Lower leg skin (tissue), 3 donors: Measurements from ENCODE around the gene MKRN2OS.

ENCODE experiments used
- POLR2A ChIP-seq, 2 donors: fragments of 450-650 bp; IDR thresholded peaks; one replicate each; pipeline ENCODE4 v1.6.1; 2016 to 2017; ENCODE audit warnings: antibody characterized with exemption in 2 of 2, mild to moderate bottlenecking in 1 of 2, moderate library complexity in 1 of 2
- TF ChIP-seq, protein P1 (sequence below), 3 donors: fragments of 450-650 bp; IDR thresholded peaks; one replicate each; pipeline ENCODE4 v1.5.1; 2016; ENCODE audit warnings: antibody characterized with exemption in 3 of 3, mild to moderate bottlenecking in 3 of 3, moderate library complexity in 2 of 3

DNA sequence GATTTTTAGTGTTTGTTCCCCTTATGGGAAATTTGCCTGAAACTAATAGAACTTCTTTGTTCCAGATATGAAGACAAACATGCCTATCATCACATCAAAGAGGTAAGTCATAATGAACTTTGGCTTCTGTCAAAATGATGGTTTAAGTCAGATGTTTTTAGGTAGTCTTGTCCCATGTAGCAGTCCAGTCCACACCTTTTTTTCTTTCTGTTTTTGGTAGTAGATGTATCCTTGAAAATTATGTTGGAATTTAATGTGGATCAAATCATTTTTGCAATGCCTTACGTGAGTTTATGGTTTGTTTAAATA, 48.9 kb downstream of the MKRN2OS start:
- TF ChIP-seq, protein P1, sequence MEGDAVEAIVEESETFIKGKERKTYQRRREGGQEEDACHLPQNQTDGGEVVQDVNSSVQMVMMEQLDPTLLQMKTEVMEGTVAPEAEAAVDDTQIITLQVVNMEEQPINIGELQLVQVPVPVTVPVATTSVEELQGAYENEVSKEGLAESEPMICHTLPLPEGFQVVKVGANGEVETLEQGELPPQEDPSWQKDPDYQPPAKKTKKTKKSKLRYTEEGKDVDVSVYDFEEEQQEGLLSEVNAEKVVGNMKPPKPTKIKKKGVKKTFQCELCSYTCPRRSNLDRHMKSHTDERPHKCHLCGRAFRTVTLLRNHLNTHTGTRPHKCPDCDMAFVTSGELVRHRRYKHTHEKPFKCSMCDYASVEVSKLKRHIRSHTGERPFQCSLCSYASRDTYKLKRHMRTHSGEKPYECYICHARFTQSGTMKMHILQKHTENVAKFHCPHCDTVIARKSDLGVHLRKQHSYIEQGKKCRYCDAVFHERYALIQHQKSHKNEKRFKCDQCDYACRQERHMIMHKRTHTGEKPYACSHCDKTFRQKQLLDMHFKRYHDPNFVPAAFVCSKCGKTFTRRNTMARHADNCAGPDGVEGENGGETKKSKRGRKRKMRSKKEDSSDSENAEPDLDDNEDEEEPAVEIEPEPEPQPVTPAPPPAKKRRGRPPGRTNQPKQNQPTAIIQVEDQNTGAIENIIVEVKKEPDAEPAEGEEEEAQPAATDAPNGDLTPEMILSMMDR (IDR thresholded peaks at IDR 0.05) = no peak
- TF ChIP-seq POLR2A (IDR thresholded peaks at IDR 0.05) = no peak
